ENCODE results near the gene VPS52. TPM values are rescaled to one million over a fixed set of nuclear protein-coding genes. Genes with fewer than 3 reads are reported as not detected.
A peak's percentile ranks its signal among the peaks of the same experiment; 100 is the strongest.

The VPS52 gene
- total RNA-seq, 2 donors from 2014 or later, result 31.4 to 43.2 TPM

- Histone ChIP-seq H3K27ac (no peak overlapping the region), H3K27me3 (replicated peaks; ENCODE audit: insufficient read depth) (no peaks in the 10 kb centered on the region), H3K4me3 (no peak overlapping the region), H3K9me3 (no peaks in the 10 kb centered on the region), H3K36me3 (peaks cover 10% of the 10 kb centered on the region), H3K4me1 (ENCODE audit: control insufficient read depth in 1 of 2, low read depth in 2 of 2) (peaks cover 4 to 28% of the 10 kb centered on the region in 2 donors)
- ATAC-seq (ENCODE audit: insufficient number of reproducible peaks, low FRiP score, low read depth), result no peak
- no peak for DNase-seq (ENCODE audit: low spot score)
- no peak for TF ChIP-seq CTCF (IDR thresholded peaks at IDR 0.05)
Measured at GRCh38 chr6:33211136-33211535, 60.5 kb downstream of the VPS52 start.

- DNase-seq (ENCODE audit: low spot score) (no peak), ATAC-seq (ENCODE audit: insufficient number of reproducible peaks, low FRiP score, low read depth) (no peak)
- peaks cover 10% of the 10 kb centered on the region for H3K36me3 ChIP-seq
- H3K4me3 ChIP-seq, result no peak overlapping the region
- H3K27ac ChIP-seq, result no peak overlapping the region
- no peaks in the 10 kb centered on the region for H3K9me3 ChIP-seq
- H3K4me1 ChIP-seq (ENCODE audit: control insufficient read depth in 1 of 2, low read depth in 2 of 2), result peaks cover 6 to 33% of the 10 kb centered on the region in 2 donors
- TF ChIP-seq CTCF (IDR thresholded peaks at IDR 0.05), result no peak
- no peaks in the 10 kb centered on the region for H3K27me3 ChIP-seq (replicated peaks; ENCODE audit: insufficient read depth)
Measured at GRCh38 chr6:33209856-33210255, 61.8 kb downstream of the VPS52 start.

- Histone ChIP-seq H3K4me1 (ENCODE audit: control insufficient read depth in 1 of 2, low read depth in 2 of 2) (peaks cover 13 to 37% of the 10 kb centered on the region in 2 donors), H3K9me3 (no peaks in the 10 kb centered on the region), H3K27me3 (replicated peaks; ENCODE audit: insufficient read depth) (no peaks in the 10 kb centered on the region), H3K27ac (peak within 1 kb of the TSS; percentile 77 to 90), H3K4me3 (peak within 1 kb of the TSS; percentile 91), H3K36me3 (peaks cover 16% of the 10 kb centered on the region)
- no peak for DNase-seq (ENCODE audit: low spot score)
- ATAC-seq (ENCODE audit: insufficient number of reproducible peaks, low FRiP score, low read depth), result peak; percentile 71
- no peak for TF ChIP-seq CTCF (IDR thresholded peaks at IDR 0.05)
Measured at GRCh38 chr6:33208091-33208967, 63.3 kb downstream of the VPS52 start, which contains the start of gene RING1. TSS of gene RING1 (plus strand) at chr6:33208500. CDS start at chr6:33208823, 323 bp downstream.

GRCh38 chr6:33207552-33208090 lies 64.1 kb downstream of the VPS52 start:
- H3K4me1 ChIP-seq (ENCODE audit: control insufficient read depth in 1 of 2, low read depth in 2 of 2), result peaks cover 10 to 31% of the 10 kb centered on the region in 2 donors
- ATAC-seq (ENCODE audit: insufficient number of reproducible peaks, low FRiP score, low read depth) (no peak), DNase-seq (ENCODE audit: low spot score) (no peak)
- no peaks in the 10 kb centered on the region for H3K9me3 ChIP-seq
- TF ChIP-seq CTCF (IDR thresholded peaks at IDR 0.05), result no peak
- H3K4me3 ChIP-seq, result peak overlapping the region; percentile 91
- H3K36me3 ChIP-seq, result peaks cover 22% of the 10 kb centered on the region
- peak overlapping the region; percentile 77 to 90 for H3K27ac ChIP-seq
- no peaks in the 10 kb centered on the region for H3K27me3 ChIP-seq (replicated peaks; ENCODE audit: insufficient read depth)

GRCh38 chr6:33206864-33207551 lies 64.7 kb downstream of the VPS52 start:
- Histone ChIP-seq H3K36me3 (peaks cover 26% of the 10 kb centered on the region), H3K4me1 (ENCODE audit: control insufficient read depth in 1 of 2, low read depth in 2 of 2) (peaks cover 14 to 32% of the 10 kb centered on the region in 2 donors), H3K27me3 (replicated peaks; ENCODE audit: insufficient read depth) (no peaks in the 10 kb centered on the region), H3K27ac (no peak overlapping the region), H3K9me3 (no peaks in the 10 kb centered on the region), H3K4me3 (peak overlapping the region; percentile 91)
- no peak for TF ChIP-seq CTCF (IDR thresholded peaks at IDR 0.05)
- ATAC-seq (ENCODE audit: insufficient number of reproducible peaks, low FRiP score, low read depth), result no peak
- DNase-seq (ENCODE audit: low spot score), result no peak

Measured in thoracic aorta (tissue), 2 donors.